ENCODE measurements around the gene LPAR3.

The LPAR3 gene

GRCh38 chr1:84823991-84824390 is 69.0 kb downstream of the LPAR3 start:
- no peak for DNase-seq

- no peak for DNase-seq
Observed at GRCh38 chr1:84823511-84823910, 69.5 kb downstream of the LPAR3 start.

- DNase-seq, result no peak
Observed at GRCh38 chr1:84810343-84810742, 82.7 kb downstream of the LPAR3 start.

GRCh38 chr1:84809023-84809422 is 84.0 kb downstream of the LPAR3 start:
- no peak for DNase-seq

GRCh38 chr1:84803604-84804003 is 89.4 kb downstream of the LPAR3 start:
- DNase-seq, result no peak

- DNase-seq, result no peak
Observed at GRCh38 chr1:84802567-84803232, 90.3 kb downstream of the LPAR3 start.

GRCh38 chr1:84800090-84801073 is 92.6 kb downstream of the LPAR3 start:
- DNase-seq, result no peak

- no peak for DNase-seq
Observed at GRCh38 chr1:84797603-84798002, 95.4 kb downstream of the LPAR3 start.

- DNase-seq, result no peak
Observed at GRCh38 chr1:84795966-84796600, 96.9 kb downstream of the LPAR3 start.

- no peak for DNase-seq
Observed at GRCh38 chr1:84795213-84795612, 97.8 kb downstream of the LPAR3 start.

GRCh38 chr1:84792421-84792820 is 100.6 kb downstream of the LPAR3 start:
- no peak for DNase-seq

GRCh38 chr1:84789014-84789413 is 104.0 kb downstream of the LPAR3 start:
- no peak for DNase-seq

- no peak for DNase-seq
Observed at GRCh38 chr1:84785271-84786036, 107.6 kb downstream of the LPAR3 start.

GRCh38 chr1:84782881-84783280 is 110.1 kb downstream of the LPAR3 start:
- no peak for DNase-seq

GRCh38 chr1:84781946-84782771 is 110.8 kb downstream of the LPAR3 start:
- peak; percentile 86 to 90 for DNase-seq

GRCh38 chr1:84780000-84780716 is 112.8 kb downstream of the LPAR3 start:
- DNase-seq, result no peak

GRCh38 chr1:84776639-84777038 is 116.4 kb downstream of the LPAR3 start:
- DNase-seq, result no peak

- DNase-seq, result no peak
Observed at GRCh38 chr1:84775535-84775920, 117.5 kb downstream of the LPAR3 start.

GRCh38 chr1:84774669-84775534 is 118.1 kb downstream of the LPAR3 start:
- no peak for DNase-seq

- no peak for DNase-seq
Observed at GRCh38 chr1:84773933-84774497, 119.0 kb downstream of the LPAR3 start.

Data from activated CD4-positive, alpha-beta T cell treated with anti-CD3 and anti-CD28 coated beads, Interleukin-2, amount 50 U/mL, for 48 hours (primary cell).